HG03439 (cell line): ENCODE data around the gene CPNE2.
"Not testable (repeated sequence)": the region's sequence is repeated elsewhere in the genome, so short reads cannot be mapped to it uniquely, and the experiment has no call there.

Source experiments
- ATAC-seq: cut with Tn5 transposase; IDR thresholded peaks from one replicate; pipeline ENCODE4 v1.9.1; 2021; ENCODE audit warnings: mild to moderate bottlenecking, moderate library complexity; ENCODE audit not compliant: unreplicated experiment

Gene CPNE2

GRCh38 chr16:57096192-57096591 is 3.8 kb downstream of the CPNE2 start:
- ATAC-seq: no peak

GRCh38 chr16:57096793-57097192 is 4.4 kb downstream of the CPNE2 start:
- ATAC-seq: no peak

GRCh38 chr16:57098188-57098841 is 5.9 kb downstream of the CPNE2 start:
- ATAC-seq: no peak

GRCh38 chr16:57099965-57100364 is 7.6 kb downstream of the CPNE2 start:
- not testable (repeated sequence) for ATAC-seq

GRCh38 chr16:57100445-57100844 is 8.1 kb downstream of the CPNE2 start:
- ATAC-seq: no peak

- ATAC-seq: no peak
These were observed 10.8 kb downstream of the CPNE2 start for GRCh38 chr16:57102888-57103851.

GRCh38 chr16:57104706-57105105 is 12.3 kb downstream of the CPNE2 start:
- ATAC-seq: no peak

- no peak for ATAC-seq
These were observed 12.8 kb downstream of the CPNE2 start for GRCh38 chr16:57105184-57105583.

GRCh38 chr16:57106767-57107166 is 14.4 kb downstream of the CPNE2 start:
- no peak for ATAC-seq

GRCh38 chr16:57107321-57107922 is 15.0 kb downstream of the CPNE2 start:
- no peak for ATAC-seq

GRCh38 chr16:57108432-57108831 is 16.0 kb downstream of the CPNE2 start:
- ATAC-seq: no peak

GRCh38 chr16:57109259-57110105 is 17.1 kb downstream of the CPNE2 start:
- not testable (repeated sequence) for ATAC-seq

- no peak for ATAC-seq
These were observed 18.6 kb downstream of the CPNE2 start for GRCh38 chr16:57110937-57111336.

GRCh38 chr16:57111420-57111819 is 19.0 kb downstream of the CPNE2 start:
- ATAC-seq: no peak

- ATAC-seq: no peak
These were observed 20.1 kb downstream of the CPNE2 start for GRCh38 chr16:57112403-57113041.

- ATAC-seq: no peak
These were observed 20.7 kb downstream of the CPNE2 start for GRCh38 chr16:57113042-57113453.

- no peak for ATAC-seq
These were observed 21.3 kb downstream of the CPNE2 start for GRCh38 chr16:57113664-57114063.

- no peak for ATAC-seq
These were observed 22.8 kb downstream of the CPNE2 start for GRCh38 chr16:57115168-57115513.

- no peak for ATAC-seq
These were observed 23.3 kb downstream of the CPNE2 start for GRCh38 chr16:57115514-57116182.
